Activated CD8-positive, alpha-beta memory T cell treated with anti-CD3 and anti-CD28 coated beads for 4 hours (primary cell): Measurements from ENCODE around the gene RNF135.
"Not testable (repeated sequence)": the region's sequence is repeated elsewhere in the genome, so short reads cannot be mapped to it uniquely, and the experiment has no call there.

Experiments used
- DNase-seq, 2 donors: peaks; one replicate each; pipeline ENCODE4 v3.0.0-alpha.2; 2020; ENCODE audit warnings: low read depth in 2 of 2

The RNF135 gene

GRCh38 chr17:30954046-30954830 is 16.6 kb upstream of the RNF135 start:
- no peak for DNase-seq

DNA sequence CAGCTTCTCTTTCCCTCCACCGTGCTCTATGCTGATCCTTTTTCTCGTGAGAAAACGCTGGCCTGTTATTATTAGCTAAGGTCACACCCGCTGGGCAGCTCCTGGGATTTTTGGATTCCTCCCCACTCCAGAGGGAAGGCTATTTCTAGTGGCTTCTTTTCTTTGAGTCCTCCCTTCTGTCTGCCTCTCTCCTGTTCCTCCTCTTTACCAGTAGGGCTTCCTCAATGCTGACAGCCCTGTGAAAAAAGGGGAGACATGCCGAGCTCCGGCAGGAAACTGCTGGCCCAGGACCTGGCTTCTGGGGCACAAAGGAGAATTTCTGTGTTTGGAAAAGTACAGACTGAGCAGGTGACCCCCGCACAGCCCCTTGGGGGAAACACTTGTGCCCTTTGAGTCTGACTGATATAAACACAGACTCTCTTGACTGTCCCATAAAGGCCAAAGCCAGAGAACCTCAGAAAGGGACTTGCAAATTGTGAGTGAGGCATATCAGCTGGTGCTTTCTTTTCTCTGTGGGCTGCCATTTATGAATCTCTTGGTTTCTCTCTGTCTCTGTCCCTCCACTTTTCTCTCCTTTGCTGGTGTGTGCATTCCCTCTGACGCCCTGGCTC is 14.0 kb upstream of the RNF135 start:
- no peak for DNase-seq

DNA sequence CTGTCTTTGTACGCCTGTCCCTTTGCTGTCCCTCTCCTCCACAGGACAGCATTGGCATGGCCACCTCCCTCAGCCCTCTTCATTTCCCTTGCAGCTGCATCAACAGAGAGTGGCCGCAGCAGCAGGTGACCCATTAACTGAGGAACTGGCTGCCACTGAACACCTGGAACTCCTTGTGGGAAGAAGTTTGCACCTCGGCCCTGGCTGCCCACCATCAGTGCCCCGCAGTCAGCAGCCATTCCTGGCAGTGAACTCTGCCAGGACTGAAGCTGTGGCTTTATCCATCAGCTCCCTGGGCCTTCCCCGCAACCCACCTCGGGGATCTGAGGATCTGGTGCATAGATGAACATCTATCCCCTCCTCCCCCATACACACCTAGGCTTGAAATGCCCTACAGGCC is 13.1 kb upstream of the RNF135 start:
- no peak for DNase-seq

GRCh38 chr17:30958187-30958586 is 12.7 kb upstream of the RNF135 start:
- no peak for DNase-seq

GRCh38 chr17:30961209-30962188 is 9.3 kb upstream of the RNF135 start:
- DNase-seq, result no peak

DNA sequence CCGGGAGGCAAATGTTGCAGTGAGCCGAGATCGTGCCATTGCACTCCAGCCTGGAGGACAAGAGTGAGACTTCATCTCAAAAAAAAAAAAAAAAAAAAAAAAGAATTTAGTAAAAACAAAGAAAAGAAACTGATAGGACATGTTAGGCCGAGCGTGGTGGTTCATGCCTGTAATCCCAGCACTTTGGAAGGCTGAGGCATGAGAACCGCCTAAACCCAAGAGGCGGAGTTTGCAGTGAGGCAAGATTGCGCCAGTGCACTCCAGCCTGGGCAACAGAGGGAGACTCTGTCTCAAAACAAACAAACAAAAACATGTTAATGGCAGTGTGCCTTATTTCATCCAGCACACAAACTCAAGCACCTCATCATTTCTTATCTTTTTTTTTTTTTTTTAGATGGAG is 6.5 kb upstream of the RNF135 start:
- DNase-seq, result not testable (repeated sequence)

DNA sequence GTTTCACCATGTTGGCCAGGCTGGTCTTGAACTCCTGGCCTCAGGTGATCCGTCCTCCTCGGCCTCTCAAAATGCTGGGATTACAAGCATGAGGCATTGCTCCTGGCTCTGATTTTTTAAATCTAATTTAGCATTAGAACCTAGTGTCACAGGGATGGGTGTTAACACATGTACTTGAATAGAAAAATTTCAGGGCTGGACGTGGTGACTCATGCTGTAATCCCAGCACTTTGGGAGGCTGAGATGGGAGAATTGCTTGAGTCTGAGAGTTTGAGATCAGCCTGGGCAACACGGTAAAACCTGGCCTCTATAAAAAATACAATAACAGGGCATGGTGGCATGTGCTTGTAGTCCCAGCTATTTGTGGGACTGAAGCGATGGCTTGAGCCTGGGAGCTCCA is 6.0 kb upstream of the RNF135 start:
- no peak for DNase-seq

DNA sequence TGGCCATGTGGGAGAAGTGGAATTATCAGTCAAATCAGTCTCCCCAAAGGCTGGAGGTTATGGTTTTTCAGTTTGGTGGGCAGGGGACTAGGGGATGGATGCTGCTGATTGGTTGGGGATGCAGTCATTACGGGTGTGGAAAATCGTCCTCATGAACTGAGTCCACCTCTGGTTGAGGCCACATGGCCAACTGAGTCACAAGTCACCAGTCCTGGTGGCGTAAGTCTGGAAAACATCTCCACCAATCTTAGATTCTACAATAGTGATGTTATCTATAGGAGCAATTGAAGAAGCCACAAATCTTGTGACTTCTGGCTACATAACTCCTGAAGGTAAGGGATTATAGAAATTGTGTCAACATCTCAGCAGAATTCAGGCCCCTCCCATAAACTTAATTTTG is 5.2 kb upstream of the RNF135 start:
- DNase-seq, result no peak

- DNase-seq, result not testable (repeated sequence)
These were observed 2.9 kb upstream of the RNF135 start for GRCh38 chr17:30967911-30968310.

GRCh38 chr17:30969989-30970830 is 629 bp upstream of the RNF135 start:
- no peak for DNase-seq

DNA sequence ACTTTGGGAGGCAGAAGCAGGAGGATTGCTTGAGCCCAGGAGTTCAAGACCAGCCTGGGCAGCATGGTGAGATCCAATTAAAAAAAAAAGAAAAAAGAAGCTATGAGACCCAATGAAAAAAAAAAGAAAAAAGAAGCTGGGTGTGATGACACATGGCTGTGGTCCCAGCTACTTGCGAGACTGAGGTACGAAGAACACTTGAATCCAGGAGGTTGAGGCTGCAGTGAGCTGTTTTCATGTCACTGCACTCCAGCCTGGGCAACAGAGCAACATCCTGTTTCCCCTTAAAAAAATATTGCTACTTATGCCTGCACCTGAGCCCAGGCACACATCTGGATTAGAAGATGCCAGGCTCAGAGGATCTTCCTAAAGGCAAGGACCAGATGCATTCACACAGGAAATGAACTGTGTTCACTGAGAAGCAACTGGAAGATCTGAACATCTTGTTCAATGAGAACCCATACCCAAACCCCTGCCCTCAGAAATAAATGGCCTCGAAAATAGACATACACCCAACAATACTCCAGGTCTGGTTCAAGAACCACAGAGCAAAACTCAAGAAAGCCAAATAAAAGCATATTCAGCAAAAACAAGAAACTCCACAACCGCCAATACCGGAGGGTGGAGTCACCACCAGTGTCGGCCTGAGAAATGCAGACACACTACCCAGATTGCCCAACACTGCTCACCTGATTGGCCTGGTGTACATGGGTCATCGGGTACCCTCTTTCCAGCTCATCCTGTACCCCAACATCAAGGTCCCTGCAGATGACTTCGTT is 4.4 kb downstream of the RNF135 start:
- DNase-seq, result no peak

- not testable (repeated sequence) for DNase-seq
These were observed 9.1 kb downstream of the RNF135 start for GRCh38 chr17:30979919-30980318.

DNA sequence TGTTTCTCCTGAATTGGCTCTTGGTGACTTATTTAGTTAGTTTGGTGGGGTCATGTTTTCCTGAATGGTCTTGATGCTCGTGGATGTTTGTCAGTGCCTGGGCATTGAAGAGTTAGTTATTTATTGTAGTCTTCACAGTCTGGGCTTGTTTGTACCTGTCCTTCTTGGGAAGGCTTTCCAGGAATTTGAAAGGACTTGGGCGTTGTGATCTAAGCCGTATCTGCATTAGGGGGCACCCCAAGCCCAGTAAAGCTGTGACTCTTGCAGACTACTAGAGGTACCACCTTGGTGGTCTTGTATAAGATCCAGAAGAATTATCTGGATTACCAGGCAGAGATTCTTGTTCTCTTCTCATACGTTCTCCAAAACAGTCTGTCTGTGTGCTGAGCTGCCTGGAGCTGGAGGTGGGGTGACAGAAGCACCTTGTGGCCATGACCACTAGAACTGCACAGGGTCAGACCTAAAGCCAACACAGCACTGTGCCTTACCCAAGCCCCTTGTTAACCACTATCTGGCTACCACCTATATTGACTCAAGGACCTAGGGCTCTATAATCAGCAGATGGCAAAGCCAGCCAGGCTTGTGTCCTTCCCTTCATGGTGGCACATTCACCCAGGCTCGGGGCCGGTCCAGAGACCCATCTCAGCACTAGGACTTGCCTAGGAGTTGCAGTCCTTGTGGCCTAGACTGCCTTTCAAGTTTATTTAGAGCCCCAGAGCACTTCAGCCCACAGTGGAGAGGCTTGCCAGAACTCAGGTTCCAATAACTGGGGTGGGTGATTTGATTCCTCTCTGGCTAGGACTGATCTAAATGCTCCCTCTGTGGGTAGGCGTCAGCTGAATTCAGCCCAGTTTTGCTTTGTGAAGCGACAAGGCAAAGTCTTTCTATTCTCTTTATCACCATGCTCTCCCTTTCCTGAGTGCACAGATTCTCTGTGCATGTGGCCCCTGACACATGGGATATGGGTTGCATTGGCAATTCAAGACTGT is 11.0 kb downstream of the RNF135 start:
- no peak for DNase-seq

GRCh38 chr17:30982855-30983254 is 12.0 kb downstream of the RNF135 start:
- DNase-seq, result no peak

DNA sequence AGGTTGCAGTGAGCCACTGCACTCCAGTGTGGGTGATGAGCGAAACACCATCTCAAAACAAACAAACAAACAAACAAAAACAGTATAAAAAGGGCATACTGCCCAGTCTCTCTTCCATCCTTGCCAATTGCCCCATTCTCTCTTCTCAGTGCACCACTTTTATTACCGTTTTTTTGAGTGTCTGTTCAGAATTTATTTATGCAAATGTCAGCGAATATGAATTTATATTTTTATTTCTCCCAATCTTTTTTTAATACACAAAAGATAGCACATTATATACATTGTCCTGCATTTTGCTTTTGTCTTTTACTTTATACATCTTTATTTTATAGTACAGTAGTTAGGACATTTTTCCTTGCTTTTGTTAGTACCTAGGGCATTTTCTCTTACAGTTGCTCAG is 19.6 kb downstream of the RNF135 start:
- DNase-seq, result no peak

DNA sequence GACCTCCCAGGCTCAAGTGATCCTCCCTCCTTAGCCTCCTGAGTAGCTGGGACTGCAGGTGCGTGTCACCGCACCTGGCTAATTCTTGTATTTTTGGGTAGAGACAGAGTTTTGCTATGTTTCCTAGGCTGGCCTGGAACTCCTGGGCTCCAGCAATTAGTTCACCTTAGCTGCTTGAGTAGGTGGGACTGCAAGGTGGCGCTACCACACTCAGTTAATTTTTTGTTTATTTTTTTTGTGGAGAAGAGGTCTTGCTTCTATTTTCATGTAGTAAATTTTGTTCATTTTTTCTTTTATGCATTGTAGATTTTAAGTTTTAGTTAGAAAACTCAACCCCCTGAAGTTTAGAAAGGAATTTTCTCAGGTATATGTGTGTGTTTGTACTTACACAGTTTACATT is 21.7 kb downstream of the RNF135 start:
- DNase-seq, result no peak

DNA sequence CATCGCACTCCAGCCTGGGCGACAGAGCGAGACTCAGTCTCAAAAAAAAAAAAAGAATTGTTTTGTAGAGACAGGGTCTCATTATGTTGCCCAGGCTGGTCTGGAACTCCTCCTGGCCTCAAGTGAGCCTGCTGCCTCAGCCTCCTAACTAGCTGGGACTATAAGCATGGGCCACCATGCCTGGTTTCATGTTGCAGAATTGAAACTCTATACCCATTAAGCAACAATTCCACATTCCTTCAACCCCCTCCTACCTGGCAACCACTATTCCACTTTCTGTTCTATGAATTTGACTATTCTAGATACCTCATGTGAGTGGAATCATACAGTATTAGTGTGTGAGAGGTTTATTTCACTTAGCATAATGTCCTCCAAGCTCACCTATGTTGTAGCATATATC is 24.5 kb downstream of the RNF135 start:
- DNase-seq, result no peak

DNA sequence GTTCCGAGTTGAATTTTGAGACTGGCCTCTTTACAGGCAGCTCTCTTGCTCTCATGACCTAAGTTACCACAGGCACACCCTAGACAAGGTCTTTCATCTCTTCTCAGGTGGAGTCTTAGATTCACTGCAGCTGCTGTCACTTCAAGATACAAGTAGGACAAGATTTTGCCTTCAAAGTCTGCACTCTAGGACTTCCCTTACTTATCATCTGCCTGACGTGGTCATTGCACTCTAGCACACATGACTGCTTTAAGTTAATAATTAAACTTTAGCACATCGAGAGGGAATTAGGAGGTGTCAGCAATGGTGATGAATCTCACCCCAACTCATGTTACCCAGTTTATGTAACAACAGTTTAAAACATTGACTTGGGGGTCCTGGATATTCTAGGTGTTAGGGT is 25.6 kb downstream of the RNF135 start:
- DNase-seq, result no peak

DNA sequence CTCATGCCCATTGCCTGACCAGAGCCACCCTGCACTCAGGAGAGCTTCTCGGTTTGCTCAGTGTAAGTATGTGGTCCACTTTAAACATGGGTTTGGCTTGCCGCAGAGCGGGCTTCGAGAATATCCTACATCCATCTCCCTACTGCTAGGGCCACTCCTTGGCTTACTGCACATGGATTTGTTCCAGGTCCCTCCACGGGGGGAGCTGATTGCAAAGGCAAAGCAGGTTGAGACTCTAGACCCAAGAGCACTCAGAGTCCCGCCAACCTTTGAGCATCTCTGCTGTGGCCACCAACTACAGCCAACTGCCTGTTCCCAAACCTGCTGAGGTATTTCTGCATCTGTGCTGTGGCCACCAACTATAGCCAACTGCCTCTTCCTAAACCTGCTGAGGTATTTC is 26.4 kb downstream of the RNF135 start:
- DNase-seq, result no peak
